Fibroblast of skin of back (primary cell): ENCODE results near the gene CAPN11.

Experiments
- DNase-seq: peaks from one replicate; pipeline ENCODE4 v3.0.0-alpha.2; 2013

Gene CAPN11

DNA sequence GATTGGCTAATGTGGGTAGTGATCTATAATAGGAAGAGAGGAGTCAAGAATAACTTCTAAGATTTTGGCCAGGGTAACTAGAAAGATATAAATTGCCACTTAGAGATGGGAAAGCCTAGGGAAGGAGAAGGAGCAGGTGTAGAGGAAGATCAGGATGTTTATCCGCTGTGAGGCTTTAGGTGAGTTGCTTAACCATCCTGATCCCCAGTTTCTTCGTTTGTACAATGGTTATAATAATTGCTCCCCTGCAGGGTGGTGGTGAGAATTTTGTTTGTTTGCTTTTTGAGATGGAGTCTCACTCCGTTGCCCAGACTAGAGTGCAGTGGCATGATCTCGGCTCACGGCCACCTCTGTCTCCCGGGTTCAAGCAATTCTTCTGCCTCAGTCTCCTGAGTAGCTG is 55.7 kb downstream of the CAPN11 start:
- DNase-seq: no peak

- DNase-seq: no peak
Observed at GRCh38 chr6:44216677-44217331, 58.2 kb downstream of the CAPN11 start, which contains the start of gene MYMX. Gene MYMX, plus strand, starts transcription at chr6:44216926. Its CDS starts 546 bp downstream, at chr6:44217472.

DNA sequence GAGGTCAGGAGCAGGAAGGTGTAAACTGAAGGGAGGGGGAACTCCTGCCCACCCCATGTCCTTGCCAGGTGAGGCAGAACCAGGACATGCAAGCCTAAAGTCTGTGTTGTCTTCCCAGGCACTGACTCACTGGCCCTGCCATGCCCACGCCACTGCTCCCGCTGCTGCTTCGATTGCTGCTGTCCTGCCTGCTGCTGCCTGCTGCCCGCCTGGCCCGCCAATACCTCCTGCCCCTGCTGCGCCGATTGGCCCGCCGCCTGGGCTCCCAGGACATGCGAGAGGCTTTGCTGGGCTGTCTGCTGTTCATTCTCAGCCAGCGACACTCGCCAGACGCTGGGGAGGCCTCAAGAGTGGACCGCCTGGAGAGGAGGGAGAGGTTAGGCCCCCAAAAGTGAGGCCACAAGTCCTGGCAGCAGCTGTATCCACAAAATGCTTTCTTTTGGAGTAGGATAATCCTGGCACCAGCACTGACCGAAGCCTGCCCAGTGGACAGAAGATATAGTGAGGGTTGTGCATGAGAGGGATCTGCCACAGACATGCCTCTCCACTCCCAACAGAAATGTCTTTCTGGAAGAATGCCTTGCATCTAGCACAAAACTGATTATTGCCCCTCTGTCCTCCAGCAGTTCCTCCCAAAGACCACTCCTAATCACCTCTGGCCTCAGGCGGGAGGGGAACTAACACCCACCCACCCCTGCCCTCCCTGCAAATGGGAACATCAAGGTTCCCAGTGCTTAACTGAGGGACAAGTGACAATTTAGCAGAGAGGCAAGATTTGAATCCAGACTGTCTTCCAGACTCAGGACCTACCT is 58.9 kb downstream of the CAPN11 start:
- no peak for DNase-seq

DNA sequence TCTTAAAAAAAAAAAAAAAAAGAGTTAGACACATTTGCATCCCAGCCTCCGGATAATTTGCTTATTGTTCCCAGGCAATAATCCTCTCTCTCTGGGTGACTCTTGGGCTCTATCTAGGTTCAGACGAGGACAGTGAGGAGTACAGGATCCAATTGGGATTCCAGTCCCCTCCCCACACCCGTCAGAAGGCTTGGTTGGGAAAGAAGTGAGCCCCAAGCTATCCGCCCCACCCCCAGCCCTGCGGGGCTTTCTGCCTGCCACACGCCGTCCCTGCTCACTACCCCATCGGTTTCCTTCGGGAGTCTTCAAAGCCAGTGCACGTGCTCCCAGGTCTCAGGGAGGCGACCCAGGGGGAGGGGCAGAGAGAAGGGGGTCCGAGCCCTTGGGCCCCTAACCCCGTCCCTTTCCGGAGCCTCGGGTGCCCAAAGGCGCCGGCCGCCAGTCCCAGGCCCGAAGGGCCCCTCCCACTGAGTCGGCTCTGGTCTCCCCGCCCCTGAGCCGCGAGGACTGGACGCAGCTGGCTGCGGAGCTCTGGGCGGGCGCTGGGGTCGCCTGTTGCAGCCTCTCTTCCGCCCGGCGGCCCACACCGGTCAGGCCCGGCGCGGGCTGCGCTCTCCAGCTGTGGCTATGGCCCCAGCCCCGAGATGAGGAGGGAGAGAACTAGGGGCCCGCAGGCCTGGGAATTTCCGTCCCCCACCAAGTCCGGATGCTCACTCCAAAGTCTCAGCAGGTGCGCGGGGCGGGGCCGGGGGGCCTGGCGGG is 60.6 kb downstream of the CAPN11 start:
- peak; percentile 52 for DNase-seq

- DNase-seq: no peak
Observed at GRCh38 chr6:44219815-44220784, 61.5 kb downstream of the CAPN11 start.

- DNase-seq: no peak
Observed at GRCh38 chr6:44220913-44221290, 62.3 kb downstream of the CAPN11 start.

GRCh38 chr6:44221291-44221960 is 62.8 kb downstream of the CAPN11 start:
- peak; percentile 85 for DNase-seq

DNA sequence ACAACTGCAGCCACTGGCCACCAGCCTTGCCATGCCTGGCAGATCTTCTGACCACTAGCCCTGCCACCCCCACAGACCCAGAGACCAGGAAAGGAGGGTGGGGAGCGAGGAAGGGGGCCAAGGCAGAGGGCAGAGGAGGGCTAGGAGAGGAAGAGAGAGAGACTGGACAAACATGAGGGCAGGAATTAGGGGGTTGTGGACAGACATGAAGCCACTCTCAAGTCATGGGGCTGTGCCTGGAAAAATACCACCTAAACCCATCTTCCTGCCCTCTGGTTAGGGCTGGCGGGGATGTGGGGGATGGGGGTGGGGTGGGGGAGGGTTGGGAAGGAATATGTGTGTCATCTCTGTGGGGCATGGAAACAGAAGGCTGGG is 63.3 kb downstream of the CAPN11 start:
- DNase-seq: no peak

GRCh38 chr6:44222486-44223318 is 64.1 kb downstream of the CAPN11 start:
- no peak for DNase-seq

DNA sequence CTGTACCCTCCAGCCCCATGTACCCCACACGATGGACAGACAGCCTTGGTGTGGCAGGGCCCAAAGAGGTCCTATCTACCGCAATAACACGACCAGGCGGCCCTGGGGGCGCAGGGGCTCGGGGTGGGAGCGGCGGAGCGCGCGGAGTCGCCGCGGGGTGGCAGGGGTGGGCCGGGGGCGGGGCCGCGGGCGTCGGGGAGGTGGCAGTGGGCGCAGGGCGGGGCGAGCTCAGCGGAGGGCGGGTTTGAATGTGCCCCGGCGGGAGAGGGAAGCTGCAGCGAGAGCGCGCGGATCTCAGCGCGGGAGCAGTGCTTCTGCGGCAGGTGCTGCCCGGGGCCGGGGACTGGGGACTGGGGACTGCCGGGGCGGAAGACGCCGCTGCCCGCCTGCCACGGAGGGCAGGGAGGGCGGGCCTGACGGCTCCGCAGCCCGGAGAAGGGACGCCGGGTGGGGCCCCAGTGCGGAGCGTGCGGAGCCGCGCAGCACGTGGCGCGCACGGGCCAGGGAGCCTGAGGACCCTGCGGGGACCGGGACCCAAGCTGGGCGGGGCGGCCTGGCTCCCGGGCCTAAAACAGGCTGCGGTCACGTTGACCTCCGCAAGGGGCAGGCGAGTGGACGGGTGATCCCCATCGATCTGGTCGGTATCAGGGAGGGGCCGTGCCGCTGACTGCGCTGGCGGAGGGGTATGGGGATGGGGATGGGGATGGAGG is 64.9 kb downstream of the CAPN11 start, which contains the start of gene SLC29A1:
SLC29A1 (plus strand) TSS at position 277 of the 710 bp plus-strand sequence. CDS start 3,719 bp downstream, outside the sequence.
- DNase-seq: peak; percentile 64

DNA sequence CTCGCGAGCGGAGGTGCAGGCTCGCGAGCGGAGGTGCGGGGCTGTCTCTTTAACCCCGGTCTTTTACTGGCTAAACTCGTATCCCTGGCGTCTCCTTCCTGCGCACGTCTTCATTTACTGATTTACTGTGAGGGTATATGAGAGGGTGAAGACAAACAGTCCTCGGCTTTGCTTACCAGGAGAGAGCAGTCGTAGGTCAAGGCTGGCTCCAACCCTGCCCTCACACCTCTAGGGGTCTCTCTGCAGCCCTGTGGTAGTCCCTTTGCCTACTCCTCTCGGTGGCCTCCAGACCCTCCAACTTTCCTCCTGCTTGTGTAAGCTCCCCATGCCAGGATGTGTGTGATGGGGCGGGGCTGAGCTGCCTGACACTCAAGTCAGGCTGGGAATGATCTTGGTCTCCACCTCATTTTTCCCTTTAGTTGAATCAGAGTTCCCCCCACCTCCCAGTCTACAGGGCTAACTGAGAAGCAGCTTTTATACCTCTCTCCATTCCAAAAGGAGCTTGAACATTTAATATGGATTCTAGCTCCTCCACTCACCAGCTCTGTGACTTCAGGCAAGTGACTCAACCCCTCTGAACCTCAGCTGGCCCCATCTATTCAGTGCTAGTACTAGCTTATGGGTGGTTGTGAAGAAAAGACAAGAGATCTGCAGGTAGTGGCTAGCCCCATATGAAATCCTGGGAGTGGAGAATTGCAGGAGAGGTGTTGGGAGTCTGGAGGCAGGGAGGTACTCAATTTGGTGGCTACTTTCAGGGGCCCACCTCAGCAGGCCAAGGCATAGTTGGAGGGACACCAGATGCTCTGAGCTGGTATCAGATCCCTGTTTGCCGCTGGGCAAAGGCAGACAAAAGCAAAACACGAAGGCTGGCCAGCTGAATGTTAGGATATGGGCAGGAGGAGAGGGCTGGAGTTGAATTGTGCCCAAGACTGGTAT is 65.7 kb downstream of the CAPN11 start:
- peak; percentile 35 for DNase-seq

GRCh38 chr6:44224965-44225305 is 66.3 kb downstream of the CAPN11 start:
- DNase-seq: no peak

DNA sequence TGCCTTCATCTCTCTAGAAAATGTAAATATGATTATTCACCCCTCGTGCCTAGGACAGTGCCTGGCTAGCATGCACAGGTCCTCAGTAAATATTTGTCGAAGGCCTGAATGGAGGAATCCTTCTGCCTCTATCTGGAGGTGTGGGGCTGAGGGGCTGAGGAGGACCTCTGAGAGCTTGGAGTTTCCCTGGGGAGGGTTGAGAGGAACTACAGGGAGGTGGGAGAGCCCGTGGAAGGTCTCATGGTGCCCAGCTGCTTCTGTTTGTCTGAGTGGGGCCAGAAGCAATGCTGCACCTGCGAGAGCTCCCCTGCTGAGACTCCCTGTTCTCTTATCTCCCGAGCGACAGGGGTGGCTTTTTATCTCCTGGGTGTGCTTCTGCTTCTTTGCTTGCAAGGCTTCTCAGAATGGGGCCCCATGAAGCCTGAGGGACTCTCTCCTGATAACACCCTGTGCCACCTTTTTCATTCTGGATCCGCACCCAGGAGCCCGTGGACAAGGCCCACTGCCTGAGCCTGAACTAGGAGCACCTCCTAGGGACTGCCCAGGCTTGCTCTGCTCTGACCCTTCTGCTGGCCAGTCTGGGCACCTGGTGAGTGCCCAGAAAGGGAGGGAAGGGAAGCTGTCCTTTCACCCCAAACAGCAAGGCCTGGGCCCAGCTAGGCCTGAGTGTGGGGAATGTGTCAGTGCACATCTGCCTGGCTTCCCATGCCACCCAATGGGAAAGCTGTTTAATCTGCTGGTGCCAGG is 67.1 kb downstream of the CAPN11 start:
- DNase-seq: no peak

- no peak for DNase-seq
Observed at GRCh38 chr6:44226368-44227147, 67.9 kb downstream of the CAPN11 start.

- DNase-seq: no peak
Observed at GRCh38 chr6:44227148-44227793, 68.7 kb downstream of the CAPN11 start.

DNA sequence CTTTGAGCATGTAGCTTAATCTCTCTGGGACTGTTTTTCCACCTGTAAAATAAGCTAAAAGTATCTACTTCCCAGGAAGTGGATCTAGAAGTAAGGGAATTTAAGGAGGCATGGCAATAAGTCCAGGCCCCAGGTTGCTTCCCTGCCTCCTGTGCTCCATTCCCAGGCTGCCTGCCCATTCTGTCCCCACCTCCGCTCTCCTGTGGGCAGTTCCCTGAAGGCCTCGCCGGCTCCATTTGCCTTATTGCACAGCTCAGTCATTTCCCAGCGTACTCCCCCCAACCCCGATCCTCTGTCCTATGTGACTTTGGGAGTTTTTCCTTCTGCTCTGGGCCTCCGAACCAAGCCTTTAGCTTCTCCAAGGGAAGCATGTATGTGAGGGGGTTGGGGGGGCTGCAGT is 69.4 kb downstream of the CAPN11 start:
- DNase-seq: no peak

- DNase-seq: no peak
Observed at GRCh38 chr6:44228433-44228832, 69.8 kb downstream of the CAPN11 start.
